ENCODE data around the gene HECTD4. TPM values are rescaled to one million over a fixed set of nuclear protein-coding genes. Genes with fewer than 3 reads are reported as not detected.

HECTD4 gene
- total and polyA plus RNA-seq, 2 experiments from 2014 or later = 29.4 to 33.7 TPM

DNA sequence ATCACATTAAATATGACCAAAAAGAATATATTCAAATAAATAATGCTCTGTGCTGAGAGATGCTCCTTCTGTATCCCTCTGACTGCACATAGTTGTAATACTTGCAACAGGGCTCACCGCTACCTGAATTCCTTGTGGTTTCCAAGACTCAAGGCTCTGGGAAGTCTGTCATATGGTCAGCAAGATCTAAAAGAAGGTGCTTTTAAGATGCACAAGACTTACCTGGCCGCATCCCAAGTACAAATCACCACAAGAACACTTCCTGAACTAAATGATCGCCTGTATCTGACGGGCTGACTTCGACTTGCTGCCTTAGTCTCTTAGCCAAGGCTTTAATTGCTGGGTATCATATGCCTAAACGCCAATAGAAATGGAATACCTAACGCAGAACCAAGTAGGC is 67.2 kb downstream of the HECTD4 start:
- no peak overlapping the region for H3K27ac ChIP-seq
- no peak for DNase-seq (ENCODE audit: low read depth in 1 of 2, low spot score in 1 of 2)
- peaks cover 20% of the 10 kb centered on the region for H3K36me3 ChIP-seq
- no peaks in the 10 kb centered on the region for H3K4me1 ChIP-seq (ENCODE audit: low read depth)
- H3K9me3 ChIP-seq (ENCODE audit: low read depth) = no peaks in the 10 kb centered on the region
- TF ChIP-seq CTCF (IDR thresholded peaks at IDR 0.05; ENCODE audit: low read depth, low read length) = no peak
- H3K27me3 ChIP-seq = no peaks in the 10 kb centered on the region
- H3K4me3 ChIP-seq = no peak overlapping the region

DNA sequence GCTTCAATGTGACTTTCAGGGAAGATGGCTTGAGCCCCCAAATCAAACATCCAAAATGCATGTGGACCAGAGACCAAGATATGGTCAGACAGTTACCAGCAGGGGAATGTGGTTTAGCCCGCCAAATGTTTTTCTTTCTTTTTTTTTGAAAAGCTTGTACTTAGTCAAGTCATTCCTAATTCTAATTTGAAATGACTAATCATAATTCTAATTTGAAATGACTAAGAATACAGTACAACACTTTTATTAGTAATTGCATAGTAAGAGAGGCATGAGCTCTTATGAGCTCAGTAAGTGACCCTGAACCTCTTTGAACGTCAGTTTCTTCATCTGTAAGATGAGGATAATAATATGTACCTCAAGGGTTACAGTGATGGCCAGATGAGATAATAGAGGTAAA is 72.4 kb downstream of the HECTD4 start:
- no peak overlapping the region for H3K27ac ChIP-seq
- H3K36me3 ChIP-seq = peaks cover 21% of the 10 kb centered on the region
- no peaks in the 10 kb centered on the region for H3K27me3 ChIP-seq
- H3K4me1 ChIP-seq (ENCODE audit: low read depth) = no peaks in the 10 kb centered on the region
- TF ChIP-seq CTCF (IDR thresholded peaks at IDR 0.05; ENCODE audit: low read depth, low read length) = no peak
- no peak for DNase-seq (ENCODE audit: low read depth in 1 of 2, low spot score in 1 of 2)
- no peaks in the 10 kb centered on the region for H3K9me3 ChIP-seq (ENCODE audit: low read depth)
- no peak overlapping the region for H3K4me3 ChIP-seq

- no peaks in the 10 kb centered on the region for H3K27me3 ChIP-seq
- H3K9me3 ChIP-seq (ENCODE audit: low read depth) = no peaks in the 10 kb centered on the region
- H3K36me3 ChIP-seq = peaks cover 16% of the 10 kb centered on the region
- no peak for TF ChIP-seq CTCF (IDR thresholded peaks at IDR 0.05; ENCODE audit: low read depth, low read length)
- no peak overlapping the region for H3K4me3 ChIP-seq
- no peak for DNase-seq (ENCODE audit: low read depth in 1 of 2, low spot score in 1 of 2)
- no peaks in the 10 kb centered on the region for H3K4me1 ChIP-seq (ENCODE audit: low read depth)
- H3K27ac ChIP-seq = no peak overlapping the region
Measured at GRCh38 chr12:112308652-112309051, 73.6 kb downstream of the HECTD4 start.

DNA sequence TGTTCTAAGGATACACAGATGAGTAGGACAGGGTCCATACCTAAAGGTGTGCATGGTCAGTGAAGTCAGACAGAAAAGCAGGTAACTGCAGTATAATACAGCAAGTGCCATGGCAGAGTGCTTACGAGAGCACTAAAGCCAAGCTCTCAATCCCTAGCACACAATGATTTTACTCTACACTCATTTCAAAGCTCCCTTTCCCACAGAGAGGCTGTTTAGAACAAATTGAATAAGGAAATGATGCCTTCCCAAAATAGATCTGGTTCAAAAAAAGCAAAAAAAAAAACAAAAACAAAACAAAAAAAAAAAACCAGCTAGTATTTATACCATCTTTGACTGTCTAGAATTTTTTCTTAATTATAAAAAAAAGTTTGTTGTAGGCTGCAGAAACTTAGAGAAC is 74.1 kb downstream of the HECTD4 start:
- Histone ChIP-seq H3K4me3 (no peak overlapping the region), H3K9me3 (ENCODE audit: low read depth) (no peaks in the 10 kb centered on the region), H3K36me3 (peaks cover 14% of the 10 kb centered on the region), H3K4me1 (ENCODE audit: low read depth) (no peaks in the 10 kb centered on the region), H3K27ac (no peak overlapping the region), H3K27me3 (no peaks in the 10 kb centered on the region)
- DNase-seq (ENCODE audit: low read depth in 1 of 2, low spot score in 1 of 2) = no peak
- no peak for TF ChIP-seq CTCF (IDR thresholded peaks at IDR 0.05; ENCODE audit: low read depth, low read length)

- TF ChIP-seq CTCF (IDR thresholded peaks at IDR 0.05; ENCODE audit: low read depth, low read length) = no peak
- Histone ChIP-seq H3K4me1 (ENCODE audit: low read depth) (no peaks in the 10 kb centered on the region), H3K4me3 (no peak overlapping the region), H3K36me3 (peaks cover 8% of the 10 kb centered on the region), H3K27ac (no peak overlapping the region), H3K9me3 (ENCODE audit: low read depth) (no peaks in the 10 kb centered on the region), H3K27me3 (no peaks in the 10 kb centered on the region)
- DNase-seq (ENCODE audit: low read depth in 1 of 2, low spot score in 1 of 2) = peak in 1 of 2 donors; percentile 51
Measured at GRCh38 chr12:112307317-112308011, 74.8 kb downstream of the HECTD4 start.
